CD4-positive, alpha-beta T cell (primary cell): ENCODE results near the gene FAM83B. TPM values are rescaled to one million over a fixed set of nuclear protein-coding genes. Genes with fewer than 3 reads are reported as not detected.

ENCODE experiments used
- ATAC-seq: fragments of 200-7000 bp; cut with Tn5 transposase; one replicate; pipeline ENCODE4 v1.10.0; 2022; ENCODE audit warnings: mild to moderate bottlenecking; ENCODE audit not compliant: poor library complexity
- CTCF ChIA-PET: fragments of 350-600 bp; sonication (Branson Sonifier 250); formaldehyde crosslinking; loops from one replicate; lab custom pipeline; 2021; ENCODE audit warnings: antibody characterized with exemption, inconsistent platforms; lab: Charles Lee
- POLR2A ChIA-PET: fragments of 350-600 bp; sonication (Branson Sonifier 250); formaldehyde crosslinking; loops from one replicate; lab custom pipeline; 2021; ENCODE audit warnings: antibody characterized with exemption, inconsistent platforms; lab: Charles Lee
- DNase-seq, 14 experiments: peaks; one replicate each; pipeline ENCODE4 v3.0.0-alpha.2; 2013 to 2020; ENCODE audit warnings: mixed read lengths in 2 of 14
- H3K27ac ChIP-seq, 2 donors: one replicate each; pipeline versions ENCODE4 v1.5.1 to v1.7.0; 2013; ENCODE audit warnings: low read length in 2 of 2, low read depth in 1 of 2, mild to moderate bottlenecking in 1 of 2
- H3K27me3 ChIP-seq, 2 experiments: 1 replicate in 1 of 2; 2 replicates in 1 of 2; pipeline versions ENCODE4 v1.6.1 to v1.7.0; 2013; ENCODE audit warnings: low read length in 2 of 2, control low read depth in 1 of 2, mild to moderate bottlenecking in 1 of 2, moderate library complexity in 1 of 2; ENCODE audit not compliant: insufficient read depth in 2 of 2, control insufficient read depth in 1 of 2
- H3K36me3 ChIP-seq: one replicate; pipeline ENCODE4 v1.6.1; 2013; ENCODE audit warnings: low read length, control low read depth; ENCODE audit not compliant: insufficient read depth
- H3K4me1 ChIP-seq: one replicate; pipeline ENCODE4 v1.6.1; 2013; ENCODE audit warnings: low read length, control low read depth; ENCODE audit not compliant: insufficient read depth
- H3K4me3 ChIP-seq: one replicate; pipeline ENCODE4 v1.5.1; 2013; ENCODE audit warnings: mild to moderate bottlenecking, low read length, moderate library complexity
- H3K9me3 ChIP-seq, 2 experiments: 1 replicate in 1 of 2; 2 replicates in 1 of 2; pipeline versions ENCODE4 v1.6.1 to v1.7.0; 2013; ENCODE audit warnings: low read length in 2 of 2, mild to moderate bottlenecking in 2 of 2, control low read depth in 1 of 2, moderate library complexity in 1 of 2; ENCODE audit not compliant: control insufficient read depth in 1 of 2, insufficient read depth in 1 of 2
- H3K27ac Mint-ChIP-seq: one replicate; pipeline ENCODE4 v1.8.0; 2020; ENCODE audit warnings: mixed read lengths
- H3K27me3 Mint-ChIP-seq: one replicate; pipeline ENCODE4 v1.8.0; 2021; ENCODE audit warnings: mixed read lengths
- H3K36me3 Mint-ChIP-seq: one replicate; pipeline ENCODE4 v1.8.0; 2021; ENCODE audit warnings: low read depth, mixed read lengths
- H3K4me1 Mint-ChIP-seq: one replicate; pipeline ENCODE4 v1.8.0; 2021; ENCODE audit warnings: low read depth, mixed read lengths
- H3K4me3 Mint-ChIP-seq: one replicate; pipeline ENCODE4 v1.8.0; 2020; ENCODE audit warnings: mild to moderate bottlenecking, mixed read lengths
- H3K9me3 Mint-ChIP-seq: one replicate; pipeline ENCODE4 v1.8.0; 2020; ENCODE audit warnings: mixed read lengths
- intact Hi-C, 2 experiments: fragments of 100-400 bp; cut with DNase I in 1 of 2; cut with micrococcal nuclease in 1 of 2; formaldehyde crosslinking; loops; one replicate each; pipeline versions ENCODE4 v1.15.1 to v1.9.0; 2023 to 2025; cut with DNase I, micrococcal nuclease
- total RNA-seq, 174 experiments: library from RNA in 2 of 174; stranded (reverse) in 2 of 174; gene quantifications; one replicate each; pipeline ENCODE4 v1.2.3 and lab custom pipeline; 2021 to 2026
- TF ChIP-seq, protein P1 (sequence below): fragments of 200-600 bp; IDR thresholded peaks from one replicate; pipeline ENCODE4 v1.8.0; 2022; ENCODE audit warnings: antibody characterized with exemption, mild to moderate bottlenecking

FAM83B gene
- total RNA-seq, 2 experiments from 2014 or later, result not detected

DNA sequence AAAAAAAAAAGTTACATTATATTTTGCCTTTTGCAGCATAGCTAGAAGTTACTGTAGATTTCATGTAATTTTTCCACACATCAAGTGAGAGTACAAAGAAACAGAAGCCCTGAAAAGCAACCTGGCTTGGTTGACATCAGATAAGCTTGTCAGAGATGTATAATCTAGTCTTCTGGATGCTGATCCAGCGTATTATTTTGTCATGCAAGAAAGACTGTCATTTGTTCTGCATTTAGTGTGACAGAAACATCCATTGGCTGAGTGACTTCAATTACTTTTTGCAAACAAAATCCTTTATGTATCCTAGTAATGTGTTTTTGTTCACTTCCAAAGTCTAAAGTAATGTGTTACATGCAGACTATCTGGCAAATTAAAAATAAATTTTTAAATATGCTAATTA, 75.3 kb downstream of the FAM83B start:
- Mint-ChIP-seq H3K4me3 (no peak overlapping the region), H3K9me3 (peaks cover 3% of the 10 kb centered on the region), H3K36me3 (no peaks in the 10 kb centered on the region), H3K27me3 (no peaks in the 10 kb centered on the region), H3K4me1 (no peaks in the 10 kb centered on the region), H3K27ac (no peak overlapping the region)
- no peaks in the 10 kb centered on the region for H3K9me3 ChIP-seq
- H3K36me3 ChIP-seq, result no peaks in the 10 kb centered on the region
- DNase-seq (no peak), ATAC-seq (no peak)
- H3K4me3 ChIP-seq, result no peak overlapping the region
- TF ChIP-seq, protein P1, sequence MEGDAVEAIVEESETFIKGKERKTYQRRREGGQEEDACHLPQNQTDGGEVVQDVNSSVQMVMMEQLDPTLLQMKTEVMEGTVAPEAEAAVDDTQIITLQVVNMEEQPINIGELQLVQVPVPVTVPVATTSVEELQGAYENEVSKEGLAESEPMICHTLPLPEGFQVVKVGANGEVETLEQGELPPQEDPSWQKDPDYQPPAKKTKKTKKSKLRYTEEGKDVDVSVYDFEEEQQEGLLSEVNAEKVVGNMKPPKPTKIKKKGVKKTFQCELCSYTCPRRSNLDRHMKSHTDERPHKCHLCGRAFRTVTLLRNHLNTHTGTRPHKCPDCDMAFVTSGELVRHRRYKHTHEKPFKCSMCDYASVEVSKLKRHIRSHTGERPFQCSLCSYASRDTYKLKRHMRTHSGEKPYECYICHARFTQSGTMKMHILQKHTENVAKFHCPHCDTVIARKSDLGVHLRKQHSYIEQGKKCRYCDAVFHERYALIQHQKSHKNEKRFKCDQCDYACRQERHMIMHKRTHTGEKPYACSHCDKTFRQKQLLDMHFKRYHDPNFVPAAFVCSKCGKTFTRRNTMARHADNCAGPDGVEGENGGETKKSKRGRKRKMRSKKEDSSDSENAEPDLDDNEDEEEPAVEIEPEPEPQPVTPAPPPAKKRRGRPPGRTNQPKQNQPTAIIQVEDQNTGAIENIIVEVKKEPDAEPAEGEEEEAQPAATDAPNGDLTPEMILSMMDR, result no peak
- no peaks in the 10 kb centered on the region for H3K27me3 ChIP-seq
- H3K4me1 ChIP-seq, result no peaks in the 10 kb centered on the region
- intact Hi-C loops, result no loop called here
- CTCF ChIA-PET, result no interaction called here
- POLR2A ChIA-PET, result no interaction called here
- no peak overlapping the region for H3K27ac ChIP-seq

DNA sequence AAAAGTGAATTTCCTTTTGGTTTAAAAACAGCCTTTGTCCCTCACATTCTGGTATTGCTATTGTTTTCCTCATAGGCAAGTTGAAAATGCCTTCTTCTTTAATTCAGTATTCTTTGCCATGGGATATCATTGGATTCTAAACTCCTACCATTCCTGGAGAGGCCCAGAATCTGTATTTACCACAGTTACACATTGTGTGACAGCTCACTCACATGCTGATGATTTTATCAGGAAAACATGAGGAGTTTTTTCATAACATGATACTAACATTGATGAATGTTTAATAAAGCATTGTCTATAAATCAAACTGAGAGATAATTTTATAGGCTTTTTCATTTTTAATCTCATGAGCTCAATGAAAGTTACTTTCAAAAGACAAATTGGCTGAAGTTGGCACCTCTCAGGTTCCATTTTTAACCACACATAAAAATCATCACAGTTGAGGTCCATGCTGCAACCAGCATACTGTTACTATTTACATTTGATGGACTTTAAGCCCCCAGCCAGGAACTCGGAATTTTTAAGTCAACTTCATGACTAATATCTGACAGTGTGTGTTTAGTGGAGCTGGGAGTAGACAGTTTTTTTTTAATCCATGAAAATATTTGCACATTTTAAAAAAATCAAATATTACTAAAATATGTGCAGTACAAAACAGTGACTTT, 82.8 kb downstream of the FAM83B start:
- Mint-ChIP-seq H3K4me3 (no peak overlapping the region), H3K9me3 (peaks cover 13% of the 10 kb centered on the region), H3K27ac (no peak overlapping the region), H3K4me1 (no peaks in the 10 kb centered on the region), H3K27me3 (no peaks in the 10 kb centered on the region), H3K36me3 (no peaks in the 10 kb centered on the region)
- DNase-seq (no peak), ATAC-seq (no peak)
- intact Hi-C loops, result no loop called here
- no peak overlapping the region for H3K4me3 ChIP-seq
- no peak overlapping the region for H3K27ac ChIP-seq
- CTCF ChIA-PET, result no interaction called here
- POLR2A ChIA-PET, result no interaction called here
- no peaks in the 10 kb centered on the region for H3K4me1 ChIP-seq
- no peaks in the 10 kb centered on the region for H3K9me3 ChIP-seq
- no peaks in the 10 kb centered on the region for H3K36me3 ChIP-seq
- H3K27me3 ChIP-seq, result no peaks in the 10 kb centered on the region
- TF ChIP-seq, protein P1, result no peak

DNA sequence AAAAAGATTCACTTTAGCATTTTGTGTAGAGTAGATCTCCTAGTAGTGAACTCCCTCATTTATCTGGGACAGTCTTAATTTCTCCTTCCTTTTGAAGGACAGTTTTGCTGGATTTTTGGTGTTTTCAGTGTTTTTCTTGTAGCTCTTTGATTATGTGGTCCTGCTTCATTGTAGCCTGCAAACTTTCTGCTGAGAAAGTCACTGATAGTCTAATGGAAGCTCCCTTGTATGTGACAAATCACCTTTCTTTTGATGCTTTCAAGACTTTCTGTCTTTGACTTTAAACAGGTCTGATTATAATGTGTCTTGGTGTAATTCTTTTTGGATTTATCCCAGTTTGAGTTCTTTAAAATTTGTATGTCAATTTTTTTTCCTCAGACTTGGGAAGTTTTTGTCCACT, 86.1 kb downstream of the FAM83B start:
- TF ChIP-seq, protein P1, result no peak
- Histone ChIP-seq H3K36me3 (no peaks in the 10 kb centered on the region), H3K27ac (no peak overlapping the region), H3K4me1 (no peaks in the 10 kb centered on the region), H3K27me3 (no peaks in the 10 kb centered on the region), H3K4me3 (no peak overlapping the region), H3K9me3 (no peaks in the 10 kb centered on the region)
- no peaks in the 10 kb centered on the region for H3K36me3 Mint-ChIP-seq
- intact Hi-C loops, result no loop called here
- POLR2A ChIA-PET, result no interaction called here
- no peak for DNase-seq
- no peak for ATAC-seq
- H3K9me3 Mint-ChIP-seq, result peaks cover 13% of the 10 kb centered on the region
- H3K27ac Mint-ChIP-seq, result no peak overlapping the region
- CTCF ChIA-PET, result no interaction called here
- H3K4me3 Mint-ChIP-seq, result no peak overlapping the region
- no peaks in the 10 kb centered on the region for H3K4me1 Mint-ChIP-seq
- H3K27me3 Mint-ChIP-seq, result no peaks in the 10 kb centered on the region
